ENCODE results near the gene P2RY13.

DNA sequence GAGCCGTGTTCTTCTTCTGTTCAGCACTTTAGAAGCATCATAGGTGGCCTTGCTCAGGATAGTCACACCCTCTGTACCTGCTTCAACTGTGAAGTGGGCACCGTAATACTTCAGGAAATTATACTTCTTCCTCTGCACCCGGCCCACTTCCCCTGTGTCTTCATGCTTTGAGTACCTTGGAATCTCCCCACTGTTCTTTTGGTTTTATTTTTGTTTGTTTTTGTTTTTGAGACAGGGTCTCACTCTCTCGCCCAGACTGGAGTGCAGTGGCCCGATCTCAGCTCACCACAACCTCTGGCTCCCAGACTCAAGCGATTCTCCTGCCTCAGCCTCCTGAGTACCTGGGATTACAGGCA, 52.7 kb downstream of the P2RY13 start:
- TF ChIP-seq ZNF512 (CRISPR knock-in tag; IDR thresholded peaks at IDR 0.05; ENCODE audit: borderline replicate concordance) (no peak), NR1H2 (CRISPR knock-in tag; IDR thresholded peaks at IDR 0.05) (no peak), SP1 (CRISPR knock-in tag; conservative IDR thresholded peaks at IDR 0.05) (no peak), ZNF416 (CRISPR knock-in tag; IDR thresholded peaks at IDR 0.05) (no peak), ATF3 (CRISPR knock-in tag; conservative IDR thresholded peaks at IDR 0.05) (no peak), USF2 (CRISPR knock-in tag; IDR thresholded peaks at IDR 0.05) (no peak), ETV6 (CRISPR knock-in tag; IDR thresholded peaks at IDR 0.05) (no peak), ATF1 (CRISPR knock-in tag; IDR thresholded peaks at IDR 0.05) (no peak), PRDM15 (CRISPR knock-in tag; IDR thresholded peaks at IDR 0.05) (no peak), NR2C2 (CRISPR knock-in tag; IDR thresholded peaks at IDR 0.05) (no peak), ESRRA (CRISPR knock-in tag; IDR thresholded peaks at IDR 0.05; ENCODE audit: borderline replicate concordance) (no peak)
- TF ChIP-seq, protein P1, sequence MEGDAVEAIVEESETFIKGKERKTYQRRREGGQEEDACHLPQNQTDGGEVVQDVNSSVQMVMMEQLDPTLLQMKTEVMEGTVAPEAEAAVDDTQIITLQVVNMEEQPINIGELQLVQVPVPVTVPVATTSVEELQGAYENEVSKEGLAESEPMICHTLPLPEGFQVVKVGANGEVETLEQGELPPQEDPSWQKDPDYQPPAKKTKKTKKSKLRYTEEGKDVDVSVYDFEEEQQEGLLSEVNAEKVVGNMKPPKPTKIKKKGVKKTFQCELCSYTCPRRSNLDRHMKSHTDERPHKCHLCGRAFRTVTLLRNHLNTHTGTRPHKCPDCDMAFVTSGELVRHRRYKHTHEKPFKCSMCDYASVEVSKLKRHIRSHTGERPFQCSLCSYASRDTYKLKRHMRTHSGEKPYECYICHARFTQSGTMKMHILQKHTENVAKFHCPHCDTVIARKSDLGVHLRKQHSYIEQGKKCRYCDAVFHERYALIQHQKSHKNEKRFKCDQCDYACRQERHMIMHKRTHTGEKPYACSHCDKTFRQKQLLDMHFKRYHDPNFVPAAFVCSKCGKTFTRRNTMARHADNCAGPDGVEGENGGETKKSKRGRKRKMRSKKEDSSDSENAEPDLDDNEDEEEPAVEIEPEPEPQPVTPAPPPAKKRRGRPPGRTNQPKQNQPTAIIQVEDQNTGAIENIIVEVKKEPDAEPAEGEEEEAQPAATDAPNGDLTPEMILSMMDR (IDR thresholded peaks at IDR 0.05) = no peak
